Stimulated activated CD4-positive, alpha-beta T cell treated with anti-CD3 and anti-CD28 coated beads, TNF-alpha, amount 100 ng/mL, for 24 hours (primary cell): Measurements from ENCODE around the gene TLNRD1.

Experiments used
- DNase-seq, 3 experiments: peaks; one replicate each; pipeline ENCODE4 v3.0.0-alpha.2; 2020; ENCODE audit warnings: low read depth in 3 of 3

Gene TLNRD1

GRCh38 chr15:81029414-81030300 is 28.9 kb downstream of the TLNRD1 start:
- DNase-seq, result no peak

GRCh38 chr15:81030301-81030750 is 29.6 kb downstream of the TLNRD1 start:
- DNase-seq, result no peak

DNA sequence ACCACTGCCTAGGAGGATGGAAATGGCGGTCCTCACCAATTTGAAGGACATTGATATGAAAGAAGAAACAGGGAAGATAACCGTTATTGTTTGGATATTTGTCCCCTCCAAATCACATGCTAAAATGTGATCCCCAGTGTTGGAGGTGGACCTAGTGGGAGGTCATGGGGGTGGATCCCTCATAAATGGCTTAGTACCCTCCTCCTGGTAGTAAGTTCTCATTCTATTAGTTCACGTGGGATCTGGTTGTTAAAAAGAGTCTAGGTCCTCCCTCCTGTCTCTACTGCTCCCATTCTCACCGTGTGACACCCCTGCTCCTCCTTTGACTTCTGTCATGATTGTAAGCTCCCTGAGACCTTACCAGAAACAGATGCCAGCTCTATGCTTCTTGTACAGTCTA is 30.5 kb downstream of the TLNRD1 start:
- no peak for DNase-seq

GRCh38 chr15:81032355-81032754 is 31.6 kb downstream of the TLNRD1 start:
- DNase-seq, result no peak

DNA sequence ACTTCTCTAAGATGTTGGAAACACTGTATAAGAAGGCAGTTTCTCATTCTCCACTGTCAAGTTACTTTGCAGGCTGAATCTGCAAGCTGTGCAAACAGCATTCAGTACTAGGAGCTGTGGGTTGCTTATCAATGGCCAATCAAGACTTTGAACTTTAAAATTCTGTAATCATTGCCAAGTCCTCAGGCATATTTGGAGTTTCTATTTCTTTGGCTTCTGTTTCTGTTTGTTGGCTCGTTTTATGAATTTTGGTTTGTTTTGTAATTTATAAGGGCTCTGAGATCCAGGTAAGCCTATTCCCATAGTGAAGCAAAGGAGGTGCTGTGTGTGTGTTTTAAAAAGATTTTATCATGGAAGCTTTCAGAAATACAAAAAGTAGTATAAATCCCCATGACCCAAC is 32.1 kb downstream of the TLNRD1 start:
- DNase-seq, result no peak

GRCh38 chr15:81033508-81033907 is 32.8 kb downstream of the TLNRD1 start:
- DNase-seq, result no peak

GRCh38 chr15:81037952-81038743 is 37.4 kb downstream of the TLNRD1 start:
- DNase-seq, result no peak

- no peak for DNase-seq
These were observed 38.4 kb downstream of the TLNRD1 start for GRCh38 chr15:81038975-81039607.

DNA sequence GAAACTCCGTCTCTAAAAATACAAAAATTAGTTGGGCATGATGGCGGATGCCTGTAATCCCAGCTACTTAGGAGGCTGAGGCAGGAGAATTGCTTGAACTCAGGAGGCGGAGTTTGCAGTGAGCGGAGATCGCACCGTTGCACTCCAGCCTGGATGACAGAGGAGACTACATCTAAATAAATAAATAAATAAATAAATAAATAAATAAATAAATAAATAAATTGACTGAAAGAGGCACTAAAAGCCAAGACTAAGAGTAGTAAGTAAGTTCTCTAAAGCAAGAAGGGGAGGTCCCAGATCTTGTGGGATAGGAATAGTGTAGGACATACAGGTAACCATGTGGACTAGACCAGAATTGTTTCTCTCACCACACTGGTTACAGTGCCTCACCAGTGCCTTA is 40.0 kb downstream of the TLNRD1 start:
- DNase-seq, result no peak

GRCh38 chr15:81043281-81043934 is 42.7 kb downstream of the TLNRD1 start:
- no peak for DNase-seq

GRCh38 chr15:81043935-81044575 is 43.3 kb downstream of the TLNRD1 start:
- DNase-seq, result no peak

DNA sequence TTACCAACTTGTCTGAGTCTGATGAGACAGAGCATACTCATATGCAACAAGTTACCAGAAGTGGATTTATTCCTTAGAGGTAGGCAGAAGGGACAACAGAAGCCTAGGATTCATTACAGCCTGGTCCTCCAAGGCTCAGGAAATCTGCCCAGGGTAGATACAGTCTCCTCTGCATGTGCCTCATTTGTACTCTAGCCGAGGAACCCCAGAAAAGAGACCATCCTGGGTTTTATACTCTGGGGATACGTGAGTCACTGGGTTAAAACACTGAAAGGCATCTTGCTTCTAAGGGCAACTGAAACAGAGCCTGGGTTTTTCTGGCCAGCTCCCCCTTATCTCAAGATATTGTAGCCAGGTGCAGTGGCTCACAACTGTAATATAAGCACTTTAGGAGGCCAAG is 45.6 kb downstream of the TLNRD1 start:
- no peak for DNase-seq

GRCh38 chr15:81047928-81048327 is 47.2 kb downstream of the TLNRD1 start:
- DNase-seq, result no peak

DNA sequence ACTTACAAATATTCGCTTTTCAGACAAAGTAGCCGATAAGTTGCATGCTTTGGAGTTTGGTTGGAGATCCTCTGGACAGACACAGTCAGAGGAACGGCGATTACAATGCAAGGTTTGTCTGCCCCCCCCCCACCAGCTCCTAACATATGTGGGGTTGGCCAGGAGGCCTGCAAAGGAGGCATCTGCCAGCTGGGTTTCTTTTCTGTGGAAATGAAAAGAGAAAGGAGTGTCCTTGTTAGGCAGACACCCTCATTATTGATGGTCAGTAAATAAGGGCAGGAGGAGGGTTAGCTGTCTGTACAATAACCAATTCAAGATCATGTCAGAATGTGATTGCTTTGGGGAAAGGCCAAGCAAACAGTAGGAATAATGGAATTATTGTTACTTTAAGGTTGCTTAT is 49.1 kb downstream of the TLNRD1 start:
- DNase-seq, result no peak

GRCh38 chr15:81050259-81050658 is 49.5 kb downstream of the TLNRD1 start:
- no peak for DNase-seq

- DNase-seq, result no peak
These were observed 50.1 kb downstream of the TLNRD1 start for GRCh38 chr15:81050805-81051204.

DNA sequence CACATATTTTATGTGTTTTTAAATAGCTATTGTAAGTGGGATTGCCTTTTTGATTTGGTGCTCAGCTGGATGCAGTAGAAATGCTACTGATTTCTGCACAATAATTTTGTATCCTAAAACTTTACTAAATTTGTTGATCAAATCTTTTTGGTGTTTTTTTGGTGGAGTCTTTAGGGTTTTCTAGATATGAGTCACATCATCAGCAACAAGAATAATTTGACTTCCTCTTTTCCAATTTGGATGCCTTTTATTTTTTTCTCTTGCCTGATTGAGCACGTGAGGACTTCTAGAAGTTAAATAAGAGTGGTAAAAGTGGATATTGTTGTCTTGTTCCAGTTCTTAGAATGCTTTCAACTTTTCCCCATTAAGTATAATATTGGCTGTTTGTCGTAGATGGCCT is 51.3 kb downstream of the TLNRD1 start:
- no peak for DNase-seq

DNA sequence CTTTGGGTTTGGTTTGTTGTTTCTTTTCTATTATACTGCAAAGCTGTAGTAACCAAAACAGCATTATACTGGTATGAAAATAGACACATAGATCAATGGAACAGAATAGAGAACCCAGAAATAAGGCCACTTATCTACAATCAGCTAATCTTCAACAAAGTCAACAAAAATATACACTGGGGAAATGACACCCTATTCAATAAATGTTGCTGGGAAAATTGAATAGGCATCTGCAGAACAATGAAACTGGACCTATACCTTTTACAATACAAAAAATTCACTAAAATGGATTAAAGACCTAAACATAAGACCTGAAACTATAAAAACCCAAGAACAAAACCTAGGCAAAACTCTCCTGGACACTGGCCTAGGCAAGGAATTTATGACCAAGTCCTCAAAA is 52.9 kb downstream of the TLNRD1 start:
- no peak for DNase-seq

DNA sequence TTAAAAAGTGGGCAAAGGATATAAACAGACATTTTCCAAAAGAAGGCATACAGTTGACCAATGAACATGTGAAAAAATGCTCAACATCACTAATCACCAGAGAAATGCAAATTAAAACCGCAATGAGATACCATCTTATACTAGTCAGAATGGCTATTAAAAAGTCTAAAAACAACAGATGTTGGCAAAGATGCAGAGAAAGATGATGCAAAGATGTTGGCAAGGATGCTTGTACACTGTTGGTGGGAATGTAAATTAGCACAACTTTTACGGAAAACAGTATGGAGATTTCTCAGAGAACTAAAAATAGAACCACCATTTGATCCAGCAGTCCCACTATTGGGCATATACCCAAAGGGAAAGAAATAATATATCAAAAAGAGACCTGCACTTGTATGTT is 53.5 kb downstream of the TLNRD1 start:
- no peak for DNase-seq
